ENCODE measurements around the gene CALCOCO2. TPM values are rescaled to one million over a fixed set of nuclear protein-coding genes. Genes with fewer than 3 reads are reported as not detected.
"Not testable (repeated sequence)": the region's sequence is repeated elsewhere in the genome, so short reads cannot be mapped to it uniquely, and the experiment has no call there.

CALCOCO2 gene
- total and polyA plus RNA-seq, 2 experiments from 2014 or later = 35.3 to 38.6 TPM

DNA sequence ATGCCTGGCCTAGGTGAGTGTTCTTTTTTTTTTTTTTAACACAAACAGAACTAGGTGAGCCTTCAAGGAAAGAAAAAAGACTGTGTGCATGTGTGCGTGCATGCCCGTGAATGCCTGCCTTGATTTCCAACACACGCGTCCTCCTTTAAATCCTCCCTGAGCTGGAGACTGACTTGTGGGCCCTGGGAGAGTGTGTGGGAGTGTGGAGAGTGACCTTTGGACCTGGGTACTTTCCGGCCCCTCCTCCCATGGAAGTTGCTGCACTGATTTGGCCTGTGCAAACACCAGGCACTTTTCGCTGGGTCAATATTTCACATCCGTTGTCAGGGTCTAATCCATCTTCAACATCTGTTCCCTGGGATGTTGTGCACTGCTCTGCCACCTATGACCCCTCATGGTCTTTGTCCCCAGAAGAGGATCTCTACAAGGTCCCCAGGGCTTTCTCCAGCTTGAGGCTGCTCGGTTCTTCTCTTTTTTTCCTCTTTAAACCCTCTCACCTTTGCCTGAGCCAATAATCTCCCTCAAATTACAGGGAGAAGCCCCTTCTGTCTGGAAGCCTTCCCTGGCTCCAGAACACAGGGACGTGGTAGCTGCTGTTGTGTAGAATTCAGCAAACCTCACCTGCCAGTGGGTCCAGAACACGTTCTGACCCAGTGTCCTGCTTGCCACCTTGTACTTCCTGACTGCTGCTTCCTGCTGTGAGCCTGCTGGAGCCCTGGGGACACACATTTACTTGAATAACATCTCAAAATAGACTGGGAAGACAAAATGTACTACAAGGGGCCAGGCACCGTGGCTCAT, 40.9 kb downstream of the CALCOCO2 start:
- H3K27ac ChIP-seq = peak overlapping the region; percentile 39
- H3K27me3 ChIP-seq = no peaks in the 10 kb centered on the region
- no peak for TF ChIP-seq CTCF (IDR thresholded peaks at IDR 0.05; ENCODE audit: low read depth, low read length)
- no peaks in the 10 kb centered on the region for H3K4me1 ChIP-seq (ENCODE audit: low read depth)
- H3K9me3 ChIP-seq (ENCODE audit: low read depth) = no peaks in the 10 kb centered on the region
- H3K4me3 ChIP-seq = no peak overlapping the region
- peak in 1 of 2 donors; percentile 25 for DNase-seq (ENCODE audit: low read depth in 1 of 2, low spot score in 1 of 2)
- no peaks in the 10 kb centered on the region for H3K36me3 ChIP-seq

- H3K4me3 ChIP-seq; H3K4me1 ChIP-seq (ENCODE audit: low read depth); H3K27ac ChIP-seq; H3K36me3 ChIP-seq; H3K27me3 ChIP-seq; DNase-seq (ENCODE audit: low read depth in 1 of 2, low spot score in 1 of 2); H3K9me3 ChIP-seq (ENCODE audit: low read depth): not testable (repeated sequence)
Observed at GRCh38 chr17:48872409-48872808, 41.6 kb downstream of the CALCOCO2 start.

GRCh38 chr17:48873209-48873608, 42.4 kb downstream of the CALCOCO2 start:
- Histone ChIP-seq H3K4me3 (no peak overlapping the region), H3K4me1 (ENCODE audit: low read depth) (no peaks in the 10 kb centered on the region), H3K27ac (no peak overlapping the region), H3K27me3 (no peaks in the 10 kb centered on the region), H3K9me3 (ENCODE audit: low read depth) (no peaks in the 10 kb centered on the region), H3K36me3 (no peaks in the 10 kb centered on the region)
- DNase-seq (ENCODE audit: low read depth in 1 of 2, low spot score in 1 of 2) = no peak
- no peak for TF ChIP-seq CTCF (IDR thresholded peaks at IDR 0.05; ENCODE audit: low read depth, low read length)

GRCh38 chr17:48873696-48874443, 43.0 kb downstream of the CALCOCO2 start:
- no peaks in the 10 kb centered on the region for H3K27me3 ChIP-seq
- H3K9me3 ChIP-seq (ENCODE audit: low read depth) = no peaks in the 10 kb centered on the region
- no peak overlapping the region for H3K27ac ChIP-seq
- TF ChIP-seq CTCF (IDR thresholded peaks at IDR 0.05; ENCODE audit: low read depth, low read length) = no peak
- DNase-seq (ENCODE audit: low read depth in 1 of 2, low spot score in 1 of 2) = no peak
- H3K4me3 ChIP-seq = no peak overlapping the region
- no peaks in the 10 kb centered on the region for H3K36me3 ChIP-seq
- no peaks in the 10 kb centered on the region for H3K4me1 ChIP-seq (ENCODE audit: low read depth)

GRCh38 chr17:48878920-48879898, 48.4 kb downstream of the CALCOCO2 start:
- Histone ChIP-seq H3K27me3 (no peaks in the 10 kb centered on the region), H3K4me1 (ENCODE audit: low read depth) (no peaks in the 10 kb centered on the region), H3K4me3 (no peak overlapping the region), H3K9me3 (ENCODE audit: low read depth) (no peaks in the 10 kb centered on the region), H3K36me3 (no peaks in the 10 kb centered on the region), H3K27ac (no peak overlapping the region)
- TF ChIP-seq CTCF (IDR thresholded peaks at IDR 0.05; ENCODE audit: low read depth, low read length) = peak; percentile 96
- DNase-seq (ENCODE audit: low read depth in 1 of 2, low spot score in 1 of 2) = peak; percentile 79

Data from cardiac muscle cell (in vitro differentiated cells and primary cell).